ENCODE data around the gene RIN3.

RIN3 gene

DNA sequence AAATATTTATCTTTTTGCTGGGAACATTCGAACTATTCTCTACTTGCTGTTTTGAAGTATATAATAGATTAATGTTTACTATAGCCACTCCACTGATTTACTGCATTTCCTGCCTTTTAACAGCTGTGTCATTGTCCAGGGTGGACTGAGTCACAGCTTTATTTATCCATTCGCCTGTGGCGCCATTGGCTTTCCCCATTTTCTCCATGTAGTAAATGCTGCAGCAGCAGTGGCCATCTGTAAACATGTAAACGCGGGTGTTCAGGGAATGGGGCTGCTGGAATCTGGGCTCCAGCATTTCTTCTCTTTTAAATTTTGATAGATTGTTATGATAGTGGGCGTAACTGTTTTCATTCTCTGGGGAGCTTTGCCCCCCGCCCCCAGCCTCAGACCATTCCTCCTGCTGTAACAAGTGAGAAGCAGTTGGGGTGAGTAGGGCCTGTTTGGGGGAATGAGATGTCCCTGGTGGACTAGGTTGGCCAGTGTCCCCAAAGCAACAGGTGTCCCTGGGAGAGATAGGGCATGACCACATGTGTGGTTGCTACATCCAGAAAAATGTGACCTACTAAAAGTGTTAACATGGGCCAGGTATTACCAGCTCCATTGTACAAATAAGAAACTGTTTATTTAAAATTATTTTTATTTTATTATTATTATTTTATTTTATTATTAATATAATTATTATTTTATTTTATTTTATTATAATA lies 32.9 kb downstream of the RIN3 start:
- TF ChIP-seq, protein P1, sequence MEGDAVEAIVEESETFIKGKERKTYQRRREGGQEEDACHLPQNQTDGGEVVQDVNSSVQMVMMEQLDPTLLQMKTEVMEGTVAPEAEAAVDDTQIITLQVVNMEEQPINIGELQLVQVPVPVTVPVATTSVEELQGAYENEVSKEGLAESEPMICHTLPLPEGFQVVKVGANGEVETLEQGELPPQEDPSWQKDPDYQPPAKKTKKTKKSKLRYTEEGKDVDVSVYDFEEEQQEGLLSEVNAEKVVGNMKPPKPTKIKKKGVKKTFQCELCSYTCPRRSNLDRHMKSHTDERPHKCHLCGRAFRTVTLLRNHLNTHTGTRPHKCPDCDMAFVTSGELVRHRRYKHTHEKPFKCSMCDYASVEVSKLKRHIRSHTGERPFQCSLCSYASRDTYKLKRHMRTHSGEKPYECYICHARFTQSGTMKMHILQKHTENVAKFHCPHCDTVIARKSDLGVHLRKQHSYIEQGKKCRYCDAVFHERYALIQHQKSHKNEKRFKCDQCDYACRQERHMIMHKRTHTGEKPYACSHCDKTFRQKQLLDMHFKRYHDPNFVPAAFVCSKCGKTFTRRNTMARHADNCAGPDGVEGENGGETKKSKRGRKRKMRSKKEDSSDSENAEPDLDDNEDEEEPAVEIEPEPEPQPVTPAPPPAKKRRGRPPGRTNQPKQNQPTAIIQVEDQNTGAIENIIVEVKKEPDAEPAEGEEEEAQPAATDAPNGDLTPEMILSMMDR (IDR thresholded peaks at IDR 0.05; ENCODE audit: extremely low read depth, insufficient read depth, missing control alignments) = no peak
- no peak for DNase-seq (ENCODE audit: low spot score)
- in situ Hi-C loops (cut with MboI; ENCODE audit: low pct_unique_long_range_greater_than_20kb, low sequenced_read_pairs, unreplicated experiment) = no loop called here

DNA sequence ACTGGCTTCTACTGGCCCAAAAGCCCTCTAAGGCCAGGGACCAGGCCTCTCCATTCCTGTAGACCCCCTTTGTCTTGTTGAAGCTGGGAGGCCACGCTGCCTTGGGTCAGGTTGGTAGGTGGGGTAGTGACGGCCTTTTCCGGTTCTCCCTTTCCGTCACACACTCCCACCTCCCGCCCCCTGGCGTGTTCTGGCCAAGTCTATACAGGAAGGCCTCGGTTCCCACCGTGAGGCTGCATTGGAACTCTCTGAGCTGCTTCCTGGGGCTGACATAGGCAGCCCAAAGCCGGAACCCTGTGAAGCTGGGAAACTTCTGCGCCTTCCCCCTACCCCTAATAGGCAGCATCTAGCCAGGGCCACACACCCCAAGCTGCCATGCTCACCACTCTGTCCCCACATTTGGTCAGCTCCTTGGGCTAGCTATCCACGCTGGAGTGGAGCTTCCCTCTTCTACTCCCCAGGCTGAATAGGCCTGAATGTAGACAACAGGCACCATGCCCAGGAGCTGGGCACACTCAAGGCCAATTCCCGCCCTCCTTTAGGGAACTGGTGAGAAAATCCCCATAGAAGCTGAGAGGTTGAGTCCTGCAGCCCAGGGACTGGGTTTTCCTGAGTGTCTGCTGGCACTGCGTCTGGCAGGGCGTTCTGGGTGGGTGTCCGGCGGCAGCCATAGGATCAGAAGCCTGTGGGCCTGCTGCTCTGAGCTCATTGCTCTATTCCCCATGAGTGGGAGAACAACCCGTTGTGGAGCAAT lies 35.7 kb downstream of the RIN3 start:
- DNase-seq (ENCODE audit: low spot score) = no peak
- in situ Hi-C loops (cut with MboI; ENCODE audit: low pct_unique_long_range_greater_than_20kb, low sequenced_read_pairs, unreplicated experiment) = no loop called here
- TF ChIP-seq, protein P1 (IDR thresholded peaks at IDR 0.05; ENCODE audit: extremely low read depth, insufficient read depth, missing control alignments) = no peak

DNA sequence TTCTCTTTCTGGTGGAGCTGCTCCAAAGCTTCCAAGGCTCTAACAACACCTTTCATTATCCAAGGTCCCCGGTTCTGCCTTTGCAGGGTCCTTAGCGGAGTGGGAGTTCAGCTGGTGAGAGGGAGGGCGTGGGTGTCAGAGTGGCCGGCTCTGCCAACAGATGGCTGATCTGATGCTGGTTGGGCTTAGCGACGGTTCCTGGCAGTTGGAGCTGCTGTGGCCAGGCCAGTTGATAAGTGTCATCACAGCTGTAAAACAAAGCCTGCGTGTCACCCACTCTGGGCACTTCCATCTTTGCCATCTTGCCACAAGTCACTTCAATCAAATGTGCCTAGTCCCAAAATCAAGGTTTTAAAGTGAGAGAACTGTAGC lies 36.3 kb downstream of the RIN3 start:
- no peak for DNase-seq (ENCODE audit: low spot score)
- TF ChIP-seq, protein P1 (IDR thresholded peaks at IDR 0.05; ENCODE audit: extremely low read depth, insufficient read depth, missing control alignments) = no peak
- in situ Hi-C loops (cut with MboI; ENCODE audit: low pct_unique_long_range_greater_than_20kb, low sequenced_read_pairs, unreplicated experiment) = no loop called here

DNA sequence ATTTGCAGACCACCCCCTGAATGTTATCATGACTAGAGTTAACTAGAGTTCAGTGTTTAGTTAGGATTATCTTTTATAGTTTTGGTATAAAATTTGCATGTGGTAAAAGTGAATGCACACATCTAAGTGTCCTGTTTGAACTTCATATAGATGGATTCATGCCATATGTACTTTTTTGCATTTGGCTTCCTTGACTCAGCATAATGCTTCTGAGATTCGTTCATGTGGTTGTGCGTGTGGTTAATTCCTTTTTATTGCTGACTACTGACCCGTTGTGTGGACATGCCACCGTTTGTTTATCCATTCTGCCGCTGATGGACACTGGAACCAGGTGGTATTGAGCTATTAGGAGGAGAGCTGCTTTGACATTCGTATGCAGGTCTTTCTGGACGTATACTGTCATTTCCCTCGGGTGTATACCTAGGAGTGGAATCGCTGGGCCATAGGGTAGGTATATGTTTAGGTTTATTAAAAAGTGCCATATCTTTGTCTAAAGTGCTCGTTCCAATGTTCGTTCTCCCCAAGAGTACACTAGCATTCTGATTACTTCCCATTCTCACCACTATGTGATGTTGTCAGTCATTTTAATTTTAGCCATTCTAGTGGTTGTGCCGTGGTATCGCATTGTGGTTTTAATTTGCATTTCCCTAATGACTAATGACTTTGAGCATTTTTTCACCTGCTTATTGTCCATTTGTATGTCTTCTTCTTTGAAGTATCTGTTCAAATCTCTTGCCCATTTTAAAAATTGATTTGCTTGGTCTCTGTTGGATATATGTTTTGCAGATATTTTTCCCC lies 37.7 kb downstream of the RIN3 start:
- in situ Hi-C loops (cut with MboI; ENCODE audit: low pct_unique_long_range_greater_than_20kb, low sequenced_read_pairs, unreplicated experiment) = no loop called here
- DNase-seq (ENCODE audit: low spot score) = peak; percentile 73
- TF ChIP-seq, protein P1 (IDR thresholded peaks at IDR 0.05; ENCODE audit: extremely low read depth, insufficient read depth, missing control alignments) = peak; percentile 32

DNA sequence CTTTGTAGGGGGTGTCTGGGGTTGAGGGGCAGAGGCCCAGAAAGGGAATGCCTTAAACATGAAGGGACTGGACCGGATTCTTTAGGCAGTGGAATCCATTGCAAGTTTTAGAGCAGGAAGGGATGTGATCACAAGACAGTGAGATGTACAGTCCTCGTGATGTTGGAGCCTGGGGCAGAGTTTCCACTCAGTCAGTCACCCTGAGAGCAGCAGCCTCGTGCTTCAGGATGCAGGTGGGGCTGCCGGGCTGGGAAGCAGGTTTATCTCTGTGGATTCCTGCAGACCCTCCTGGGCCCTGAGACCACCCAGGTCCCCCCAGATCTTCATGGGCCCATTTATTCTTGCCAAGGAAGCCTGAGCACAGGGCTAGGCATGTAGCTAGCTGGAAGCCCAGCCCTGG lies 38.5 kb downstream of the RIN3 start:
- no peak for DNase-seq (ENCODE audit: low spot score)
- in situ Hi-C loops (cut with MboI; ENCODE audit: low pct_unique_long_range_greater_than_20kb, low sequenced_read_pairs, unreplicated experiment) = no loop called here
- TF ChIP-seq, protein P1 (IDR thresholded peaks at IDR 0.05; ENCODE audit: extremely low read depth, insufficient read depth, missing control alignments) = no peak

DNA sequence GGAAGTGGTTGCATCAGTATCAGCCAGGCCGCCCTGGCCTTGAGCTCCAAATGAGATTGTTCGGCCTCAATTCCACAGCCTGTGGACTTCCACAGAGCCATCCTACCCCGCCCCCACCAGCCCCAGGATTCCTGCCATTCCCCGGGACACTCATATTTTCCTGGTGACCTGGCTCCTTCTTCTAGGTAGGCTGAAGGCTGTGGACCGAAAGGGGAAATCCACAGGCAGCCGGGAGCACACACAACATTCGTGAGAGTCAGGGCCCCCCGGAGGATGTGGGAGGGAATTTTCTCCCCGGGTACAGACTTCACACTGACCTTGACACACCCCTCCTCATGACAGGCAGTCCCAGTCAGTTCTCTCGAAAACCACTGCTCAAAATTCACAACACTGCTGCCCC lies 39.9 kb downstream of the RIN3 start:
- DNase-seq (ENCODE audit: low spot score) = no peak
- in situ Hi-C loops (cut with MboI; ENCODE audit: low pct_unique_long_range_greater_than_20kb, low sequenced_read_pairs, unreplicated experiment) = no loop called here
- TF ChIP-seq, protein P1 (IDR thresholded peaks at IDR 0.05; ENCODE audit: extremely low read depth, insufficient read depth, missing control alignments) = no peak
